KMS-11 (cell line): ENCODE data around the gene TXNRD3.
"Not testable (repeated sequence)": the region's sequence is repeated elsewhere in the genome, so short reads cannot be mapped to it uniquely, and the experiment has no call there.

ENCODE experiments used
- H2AFZ ChIP-seq: fragments of 200-600 bp; sonication (generic); 2 replicates; pipeline ENCODE4 v1.6.1; 2016; ENCODE audit warnings: antibody characterized with exemption, mixed run types, low read depth
- H3K27ac ChIP-seq: fragments of 200-600 bp; sonication (generic); 2 replicates; pipeline ENCODE4 v1.6.1; 2016; ENCODE audit warnings: mild to moderate bottlenecking, mixed run types
- H3K27me3 ChIP-seq: fragments of 200-600 bp; sonication (generic); 2 replicates; pipeline ENCODE4 v1.6.1; 2017; ENCODE audit warnings: mild to moderate bottlenecking, low read depth, mixed run types, moderate library complexity; ENCODE audit not compliant: insufficient read depth
- H3K36me3 ChIP-seq: fragments of 200-600 bp; sonication (generic); 2 replicates; pipeline ENCODE4 v1.6.1; 2017; ENCODE audit warnings: mild to moderate bottlenecking, mixed run types; ENCODE audit not compliant: insufficient read depth
- H3K4me1 ChIP-seq: fragments of 200-600 bp; sonication (generic); 2 replicates; pipeline ENCODE4 v1.6.1; 2016; ENCODE audit warnings: mild to moderate bottlenecking, low read depth, mixed run types; ENCODE audit not compliant: poor library complexity, severe bottlenecking
- H3K4me2 ChIP-seq: fragments of 200-600 bp; sonication (generic); 2 replicates; pipeline ENCODE4 v1.7.0; 2016; ENCODE audit warnings: mild to moderate bottlenecking, mixed run types
- H3K4me3 ChIP-seq: fragments of 200-600 bp; sonication (generic); IDR thresholded peaks from 2 replicates; pipeline ENCODE4 v1.6.1; 2017; ENCODE audit warnings: low read depth, low read length, mixed read lengths; ENCODE audit not compliant: insufficient read depth
- H3K79me2 ChIP-seq: fragments of 200-600 bp; sonication (generic); 2 replicates; pipeline ENCODE4 v1.6.1; 2016; ENCODE audit warnings: low read depth, mixed run types; ENCODE audit not compliant: insufficient read depth
- H3K9ac ChIP-seq: fragments of 200-600 bp; sonication (generic); 2 replicates; pipeline ENCODE4 v1.6.1; 2016; ENCODE audit warnings: mild to moderate bottlenecking, mixed run types
- H4K20me1 ChIP-seq: fragments of 200-600 bp; sonication (generic); 2 replicates; pipeline ENCODE4 v1.6.1; 2016; ENCODE audit warnings: mild to moderate bottlenecking, mixed run types; ENCODE audit not compliant: insufficient read depth
- CTCF ChIP-seq: fragments of 200-600 bp; sonication (generic); conservative IDR thresholded peaks from 2 replicates; pipeline ENCODE4 v1.6.1; 2017; ENCODE audit warnings: low read depth, mild to moderate bottlenecking, antibody characterized with exemption, low read length, moderate library complexity, mixed read lengths

The TXNRD3 gene

GRCh38 chr3:126606001-126606400 is 48.9 kb downstream of the TXNRD3 start:
- Histone ChIP-seq H3K27ac (no peak overlapping the region), H3K4me3 (no peak overlapping the region), H3K36me3 (no peaks in the 10 kb centered on the region), H3K79me2 (no peaks in the 10 kb centered on the region), H3K9ac (no peak overlapping the region), H3K27me3 (no peaks in the 10 kb centered on the region), H3K4me2 (no peak overlapping the region), H3K4me1 (no peaks in the 10 kb centered on the region), H2AFZ (no peak overlapping the region), H4K20me1 (no peaks in the 10 kb centered on the region)
- TF ChIP-seq CTCF = no peak

GRCh38 chr3:126604691-126605090 is 50.2 kb downstream of the TXNRD3 start:
- Histone ChIP-seq H3K36me3 (no peaks in the 10 kb centered on the region), H3K4me2 (no peak overlapping the region), H3K4me1 (no peaks in the 10 kb centered on the region), H3K27ac (no peak overlapping the region), H4K20me1 (no peaks in the 10 kb centered on the region), H3K79me2 (no peaks in the 10 kb centered on the region), H3K9ac (no peak overlapping the region), H3K27me3 (no peaks in the 10 kb centered on the region), H2AFZ (no peak overlapping the region), H3K4me3 (no peak overlapping the region)
- no peak for TF ChIP-seq CTCF

DNA sequence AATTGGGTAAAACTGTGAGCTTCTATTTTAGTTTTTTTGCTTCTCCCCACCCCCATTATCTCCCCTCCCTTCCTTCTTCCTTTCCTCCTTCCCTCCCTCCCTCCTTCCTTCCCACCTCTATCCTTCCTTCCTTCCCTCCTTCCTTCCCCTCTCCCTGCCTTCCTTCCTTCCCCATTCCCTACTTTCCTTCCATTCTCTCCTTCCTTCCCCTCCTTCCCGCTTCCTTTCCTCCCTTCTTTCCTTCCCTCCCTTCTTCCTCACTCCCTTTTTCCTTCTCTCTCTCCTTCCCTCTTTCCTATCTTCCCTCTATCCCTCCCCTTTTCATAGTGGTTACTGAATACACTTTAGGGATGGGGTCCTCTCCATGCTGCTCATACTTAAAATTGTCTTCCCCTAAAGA is 55.8 kb downstream of the TXNRD3 start:
- H2AFZ ChIP-seq = no peak overlapping the region
- no peaks in the 10 kb centered on the region for H4K20me1 ChIP-seq
- H3K27me3 ChIP-seq = no peaks in the 10 kb centered on the region
- no peaks in the 10 kb centered on the region for H3K36me3 ChIP-seq
- H3K27ac ChIP-seq = no peak overlapping the region
- no peak overlapping the region for H3K4me3 ChIP-seq
- no peak for TF ChIP-seq CTCF
- H3K4me2 ChIP-seq = no peak overlapping the region
- no peaks in the 10 kb centered on the region for H3K79me2 ChIP-seq
- no peaks in the 10 kb centered on the region for H3K4me1 ChIP-seq
- no peak overlapping the region for H3K9ac ChIP-seq

GRCh38 chr3:126595479-126595878 is 59.4 kb downstream of the TXNRD3 start:
- H3K4me3 ChIP-seq, H2AFZ ChIP-seq, H3K27me3 ChIP-seq, H3K79me2 ChIP-seq, H3K4me1 ChIP-seq, H3K27ac ChIP-seq, H4K20me1 ChIP-seq, H3K36me3 ChIP-seq, H3K9ac ChIP-seq, H3K4me2 ChIP-seq: not testable (repeated sequence)

GRCh38 chr3:126591515-126591914 is 63.4 kb downstream of the TXNRD3 start:
- H4K20me1 ChIP-seq, H2AFZ ChIP-seq: not testable (repeated sequence)

DNA sequence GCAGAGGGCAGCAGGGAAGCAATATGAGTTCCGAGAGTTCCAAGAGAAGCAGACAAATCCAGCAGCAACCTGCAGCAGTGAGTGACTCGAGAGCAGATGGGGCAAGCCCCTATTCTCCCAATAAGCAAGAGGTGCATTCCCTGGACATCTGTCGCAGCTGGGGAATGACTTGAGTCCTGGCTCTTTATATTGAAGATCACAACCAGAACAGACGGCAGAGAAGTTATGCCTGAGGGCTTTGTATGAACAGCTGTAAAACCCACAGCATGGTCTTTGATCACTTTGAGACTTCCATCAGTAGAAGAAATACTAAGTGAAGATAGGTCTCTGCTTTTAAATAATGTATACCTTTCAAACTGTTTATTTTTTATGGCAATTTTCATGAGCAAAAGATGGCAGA is 72.6 kb downstream of the TXNRD3 start:
- no peak overlapping the region for H3K4me3 ChIP-seq
- H3K4me2 ChIP-seq = no peak overlapping the region
- no peak overlapping the region for H2AFZ ChIP-seq
- no peaks in the 10 kb centered on the region for H4K20me1 ChIP-seq
- no peaks in the 10 kb centered on the region for H3K36me3 ChIP-seq
- no peaks in the 10 kb centered on the region for H3K79me2 ChIP-seq
- H3K4me1 ChIP-seq = no peaks in the 10 kb centered on the region
- no peaks in the 10 kb centered on the region for H3K27me3 ChIP-seq
- H3K27ac ChIP-seq = no peak overlapping the region
- no peak overlapping the region for H3K9ac ChIP-seq
- no peak for TF ChIP-seq CTCF

More at GRCh38 chr3:126591515-126591914, 63.4 kb downstream of the TXNRD3 start:
- not testable (repeated sequence) for H3K9ac ChIP-seq, H3K27me3 ChIP-seq, H3K4me2 ChIP-seq, H3K27ac ChIP-seq, H3K4me1 ChIP-seq, H3K79me2 ChIP-seq, H3K4me3 ChIP-seq, H3K36me3 ChIP-seq
